SK-N-SH treated with all-trans-retinoic acid at 6 μM for 48 hours (cell line): ENCODE data around the gene RTBDN.

Source experiments
- ATAC-seq: fragments of 200-7000 bp; cut with Tn5 transposase; 3 replicates; pipeline ENCODE4 v1.9.1; 2020; ENCODE audit warnings: mild to moderate bottlenecking, moderate library complexity
- ARNTL ChIP-seq: fragments of 450-650 bp; formaldehyde crosslinking; IDR thresholded peaks from 2 replicates; pipeline ENCODE4 v1.5.0; 2020; ENCODE audit warnings: low read depth, mild to moderate bottlenecking, moderate library complexity, borderline replicate concordance
- BACH2 ChIP-seq: fragments of 250-450 bp; sonication (Bioruptor Pico); IDR thresholded peaks from 2 replicates; pipeline ENCODE4 v1.9.0; 2021; ENCODE audit warnings: mild to moderate bottlenecking, borderline replicate concordance
- CSDC2 ChIP-seq: fragments of 250-450 bp; sonication (Bioruptor Pico); IDR thresholded peaks from 2 replicates; pipeline ENCODE4 v1.5.0; 2020; ENCODE audit warnings: mild to moderate bottlenecking, moderate library complexity
- CSRNP3 ChIP-seq: fragments of 250-450 bp; sonication (Bioruptor Pico); IDR thresholded peaks from 2 replicates; pipeline ENCODE4 v1.5.1; 2021; ENCODE audit warnings: mild to moderate bottlenecking, moderate library complexity
- ESRRG ChIP-seq: fragments of 250-450 bp; sonication (Bioruptor Pico); IDR thresholded peaks from 2 replicates; pipeline ENCODE4 v1.6.1; 2021; ENCODE audit warnings: mild to moderate bottlenecking
- GLIS3 ChIP-seq: fragments of 250-450 bp; sonication (Bioruptor Pico); IDR thresholded peaks from 2 replicates; pipeline ENCODE4 v1.5.0; 2020; ENCODE audit warnings: mild to moderate bottlenecking, moderate library complexity
- ISL1 ChIP-seq: fragments of 250-450 bp; sonication (Bioruptor Pico); IDR thresholded peaks from 2 replicates; pipeline ENCODE4 v2.1.2; 2022; ENCODE audit warnings: mild to moderate bottlenecking, moderate library complexity
- OSR1 ChIP-seq: fragments of 250-450 bp; sonication (Bioruptor Pico); IDR thresholded peaks from 2 replicates; pipeline ENCODE4 v1.8.0; 2022; ENCODE audit warnings: moderate library complexity, mild to moderate bottlenecking, inconsistent platforms
- PATZ1 ChIP-seq: fragments of 250-450 bp; sonication (Bioruptor Pico); IDR thresholded peaks from 2 replicates; pipeline ENCODE4 v1.8.0; 2020; ENCODE audit warnings: mild to moderate bottlenecking, moderate library complexity, borderline replicate concordance
- PPARA ChIP-seq: fragments of 250-450 bp; sonication (Bioruptor Pico); IDR thresholded peaks from 2 replicates; pipeline ENCODE4 v1.5.0; 2020; ENCODE audit warnings: mild to moderate bottlenecking, borderline replicate concordance
- RARB ChIP-seq: fragments of 250-450 bp; sonication (Bioruptor Pico); IDR thresholded peaks from 2 replicates; pipeline ENCODE4 v1.8.0; 2021; ENCODE audit warnings: mild to moderate bottlenecking, moderate library complexity
- SNAI2 ChIP-seq: fragments of 250-450 bp; sonication (Bioruptor Pico); IDR thresholded peaks from 2 replicates; pipeline ENCODE4 v1.5.0; 2020; ENCODE audit warnings: mild to moderate bottlenecking, moderate library complexity
- TCF4 ChIP-seq: fragments of 250-450 bp; sonication (Bioruptor Pico); IDR thresholded peaks from 2 replicates; pipeline ENCODE4 v1.8.0; 2021; ENCODE audit warnings: mild to moderate bottlenecking, moderate library complexity, borderline replicate concordance
- TOX ChIP-seq: fragments of 250-450 bp; sonication (Bioruptor Pico); IDR thresholded peaks from 2 replicates; pipeline ENCODE4 v1.8.0; 2021; ENCODE audit warnings: mild to moderate bottlenecking, moderate library complexity, borderline replicate concordance
- ZC3H10 ChIP-seq: fragments of 250-450 bp; sonication (Bioruptor Pico); IDR thresholded peaks from 2 replicates; pipeline ENCODE4 v1.5.1; 2021; ENCODE audit warnings: mild to moderate bottlenecking, moderate library complexity
- ZFP3 ChIP-seq: fragments of 250-450 bp; sonication (Bioruptor Pico); IDR thresholded peaks from 2 replicates; pipeline ENCODE4 v1.5.0; 2020; ENCODE audit warnings: mild to moderate bottlenecking, moderate library complexity
- ZFP30 ChIP-seq: fragments of 450-650 bp; formaldehyde crosslinking; IDR thresholded peaks from 2 replicates; pipeline ENCODE4 v1.5.0; 2022; ENCODE audit warnings: mild to moderate bottlenecking, moderate library complexity
- ZNF565 ChIP-seq: fragments of 450-650 bp; formaldehyde crosslinking; conservative IDR thresholded peaks from 2 replicates; pipeline ENCODE4 v1.5.0; 2020; ENCODE audit warnings: low read depth, mild to moderate bottlenecking, moderate library complexity
- ZNF70 ChIP-seq: fragments of 450-650 bp; formaldehyde crosslinking; IDR thresholded peaks from 2 replicates; pipeline ENCODE4 v1.5.0; 2020; ENCODE audit warnings: mild to moderate bottlenecking, moderate library complexity
- ZNF8 ChIP-seq: fragments of 450-650 bp; formaldehyde crosslinking; IDR thresholded peaks from 2 replicates; pipeline ENCODE4 v1.5.0; 2020; ENCODE audit warnings: mild to moderate bottlenecking, moderate library complexity
- TF ChIP-seq, protein P1 (sequence below): fragments of 250-450 bp; sonication (Bioruptor Pico); IDR thresholded peaks from 2 replicates; pipeline ENCODE4 v1.5.0; 2020; ENCODE audit warnings: mild to moderate bottlenecking, moderate library complexity
- TF ChIP-seq, protein P2 (sequence below): fragments of 250-450 bp; sonication (Bioruptor Pico); IDR thresholded peaks from 2 replicates; pipeline ENCODE4 v1.5.1; 2020; ENCODE audit warnings: low read depth, mild to moderate bottlenecking, moderate library complexity

The RTBDN gene

GRCh38 chr19:12784871-12785430, 49.4 kb downstream of the RTBDN start:
- TF ChIP-seq ARNTL = no peak
- no peak for TF ChIP-seq PATZ1
- TF ChIP-seq PPARA (CRISPR knock-in tag) = no peak
- no peak for TF ChIP-seq GLIS3 (CRISPR knock-in tag)
- no peak for TF ChIP-seq OSR1 (CRISPR knock-in tag)
- TF ChIP-seq CSRNP3 = no peak
- no peak for TF ChIP-seq ZFP30 (CRISPR knock-in tag)
- TF ChIP-seq, protein P1, sequence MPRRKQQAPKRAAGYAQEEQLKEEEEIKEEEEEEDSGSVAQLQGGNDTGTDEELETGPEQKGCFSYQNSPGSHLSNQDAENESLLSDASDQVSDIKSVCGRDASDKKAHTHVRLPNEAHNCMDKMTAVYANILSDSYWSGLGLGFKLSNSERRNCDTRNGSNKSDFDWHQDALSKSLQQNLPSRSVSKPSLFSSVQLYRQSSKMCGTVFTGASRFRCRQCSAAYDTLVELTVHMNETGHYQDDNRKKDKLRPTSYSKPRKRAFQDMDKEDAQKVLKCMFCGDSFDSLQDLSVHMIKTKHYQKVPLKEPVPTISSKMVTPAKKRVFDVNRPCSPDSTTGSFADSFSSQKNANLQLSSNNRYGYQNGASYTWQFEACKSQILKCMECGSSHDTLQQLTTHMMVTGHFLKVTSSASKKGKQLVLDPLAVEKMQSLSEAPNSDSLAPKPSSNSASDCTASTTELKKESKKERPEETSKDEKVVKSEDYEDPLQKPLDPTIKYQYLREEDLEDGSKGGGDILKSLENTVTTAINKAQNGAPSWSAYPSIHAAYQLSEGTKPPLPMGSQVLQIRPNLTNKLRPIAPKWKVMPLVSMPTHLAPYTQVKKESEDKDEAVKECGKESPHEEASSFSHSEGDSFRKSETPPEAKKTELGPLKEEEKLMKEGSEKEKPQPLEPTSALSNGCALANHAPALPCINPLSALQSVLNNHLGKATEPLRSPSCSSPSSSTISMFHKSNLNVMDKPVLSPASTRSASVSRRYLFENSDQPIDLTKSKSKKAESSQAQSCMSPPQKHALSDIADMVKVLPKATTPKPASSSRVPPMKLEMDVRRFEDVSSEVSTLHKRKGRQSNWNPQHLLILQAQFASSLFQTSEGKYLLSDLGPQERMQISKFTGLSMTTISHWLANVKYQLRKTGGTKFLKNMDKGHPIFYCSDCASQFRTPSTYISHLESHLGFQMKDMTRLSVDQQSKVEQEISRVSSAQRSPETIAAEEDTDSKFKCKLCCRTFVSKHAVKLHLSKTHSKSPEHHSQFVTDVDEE (CRISPR knock-in tag) = no peak
- TF ChIP-seq RARB = no peak
- no peak for TF ChIP-seq TOX (CRISPR knock-in tag)
- TF ChIP-seq TCF4 (CRISPR knock-in tag) = no peak
- TF ChIP-seq ZNF70 (CRISPR knock-in tag) = no peak
- no peak for TF ChIP-seq BACH2 (CRISPR knock-in tag)
- TF ChIP-seq ESRRG (CRISPR knock-in tag) = no peak
- no peak for ATAC-seq

- TF ChIP-seq ISL1 (CRISPR knock-in tag) (no peak), ZC3H10 (CRISPR knock-in tag) (no peak)
- ATAC-seq = no peak
These were observed 49.9 kb downstream of the RTBDN start for GRCh38 chr19:12784394-12784870.

GRCh38 chr19:12783849-12784393, 50.5 kb downstream of the RTBDN start:
- ATAC-seq = no peak
- TF ChIP-seq OSR1 (CRISPR knock-in tag) (no peak), ZC3H10 (CRISPR knock-in tag) (no peak), SNAI2 (CRISPR knock-in tag) (no peak), ZFP3 (CRISPR knock-in tag) (no peak), ZNF565 (CRISPR knock-in tag) (no peak), ZNF8 (CRISPR knock-in tag) (no peak), CSDC2 (CRISPR knock-in tag) (no peak), ESRRG (CRISPR knock-in tag) (no peak), CSRNP3 (no peak), ZFP30 (CRISPR knock-in tag) (no peak), PPARA (CRISPR knock-in tag) (no peak), GLIS3 (CRISPR knock-in tag) (no peak)
- TF ChIP-seq, protein P2, sequence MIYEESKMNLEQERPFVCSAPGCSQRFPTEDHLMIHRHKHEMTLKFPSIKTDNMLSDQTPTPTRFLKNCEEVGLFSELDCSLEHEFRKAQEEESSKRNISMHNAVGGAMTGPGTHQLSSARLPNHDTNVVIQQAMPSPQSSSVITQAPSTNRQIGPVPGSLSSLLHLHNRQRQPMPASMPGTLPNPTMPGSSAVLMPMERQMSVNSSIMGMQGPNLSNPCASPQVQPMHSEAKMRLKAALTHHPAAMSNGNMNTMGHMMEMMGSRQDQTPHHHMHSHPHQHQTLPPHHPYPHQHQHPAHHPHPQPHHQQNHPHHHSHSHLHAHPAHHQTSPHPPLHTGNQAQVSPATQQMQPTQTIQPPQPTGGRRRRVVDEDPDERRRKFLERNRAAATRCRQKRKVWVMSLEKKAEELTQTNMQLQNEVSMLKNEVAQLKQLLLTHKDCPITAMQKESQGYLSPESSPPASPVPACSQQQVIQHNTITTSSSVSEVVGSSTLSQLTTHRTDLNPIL (CRISPR knock-in tag) = no peak
